HCT116 (cell line): Measurements from ENCODE around the gene SUPV3L1. TPM values are rescaled to one million over a fixed set of nuclear protein-coding genes. Genes with fewer than 3 reads are reported as not detected.

Experiments
- ATAC-seq: fragments of 200-7000 bp; cut with Tn5 transposase; 2 replicates; pipeline ENCODE4 v1.9.1; 2020; ENCODE audit warnings: mild to moderate bottlenecking, moderate library complexity
- BruUV-seq: library from RNA; stranded (reverse); fragments of 400-500 nt; replicated peaks from 2 replicates; lab custom pipeline; 2021; lab: Mats Ljungman, UMichigan
- CTCF ChIA-PET: fragments of 300-600 bp; sonication (Branson Sonifier 250); formaldehyde crosslinking; loops from one replicate; lab custom pipeline; 2021; ENCODE audit warnings: antibody characterized with exemption; lab: Charles Lee
- POLR2A ChIA-PET: fragments of 300-600, 350-600 bp; sonication (Branson Sonifier 250); formaldehyde crosslinking; loops from one replicate; lab custom pipeline; 2021; ENCODE audit warnings: antibody characterized with exemption; lab: Charles Lee
- RAD21 ChIA-PET, 2 experiments: fragments of 300-600 bp; sonication (Branson Sonifier 250); formaldehyde crosslinking; loops; one replicate each; lab custom pipeline; 2023; ENCODE audit warnings: low total read pairs in 2 of 2; ENCODE audit not compliant: uncharacterized antibody in 2 of 2, unreplicated experiment in 2 of 2, low non-redundant PET in 1 of 2; lab: Charles Lee
- DNase-seq: peaks from one replicate; pipeline ENCODE4 v3.0.0-alpha.2; 2010; ENCODE audit warnings: low read depth, low spot score
- H2AFZ ChIP-seq: fragments of 200-600 bp; shearing (Covaris generic), sonication (generic); 2 replicates; pipeline ENCODE4 v1.6.1; 2017; ENCODE audit warnings: low read depth, mixed run types, mixed read lengths, antibody characterized with exemption, low read length; ENCODE audit not compliant: poor library complexity, severe bottlenecking
- H3K27ac ChIP-seq: 2 replicates; pipeline ENCODE4 v1.5.1; 2012; ENCODE audit warnings: low read depth, low read length
- H3K27me3 ChIP-seq: fragments of 200-600 bp; sonication (generic); 2 replicates; pipeline ENCODE4 v1.6.1; 2016; ENCODE audit warnings: mixed run types, low read length, mixed read lengths; ENCODE audit not compliant: insufficient read depth
- H3K36me3 ChIP-seq, 2 experiments: fragments of 200-500 bp in 1 of 2; fragments of 200-600 bp in 1 of 2; sonication (Bioruptor generic) in 1 of 2; sonication (generic) in 1 of 2; 2 replicates each; pipeline versions ENCODE4 v1.5.1 to v1.6.1; 2014 to 2016; ENCODE audit warnings: low read length in 2 of 2, inconsistent platforms in 1 of 2, mixed read lengths in 1 of 2, mixed run types in 1 of 2; ENCODE audit not compliant: insufficient read depth in 2 of 2, control insufficient read depth in 1 of 2
- H3K4me1 ChIP-seq, 2 experiments: fragments of 200-600 bp in 1 of 2; sonication (generic) in 1 of 2; 2 replicates each; pipeline versions ENCODE4 v1.5.1 to v1.6.1; 2012 to 2017; ENCODE audit warnings: low read length in 2 of 2, inconsistent platforms in 1 of 2, mild to moderate bottlenecking in 1 of 2, mixed read lengths in 1 of 2, mixed run types in 1 of 2, moderate library complexity in 1 of 2; ENCODE audit not compliant: insufficient read depth in 2 of 2, control insufficient read depth in 1 of 2
- H3K4me2 ChIP-seq: fragments of 200-600 bp; sonication (generic); 2 replicates; pipeline ENCODE4 v1.6.1; 2017; ENCODE audit warnings: mixed run types, low read length, mixed read lengths
- H3K4me3 ChIP-seq, 2 experiments: fragments of 200-600 bp in 1 of 2; sonication (generic) in 1 of 2; replicated peaks in 1 of 2; 2 replicates each; pipeline ENCODE4 v1.5.1; 2011 to 2016; ENCODE audit warnings: low read length in 2 of 2, control low read depth in 1 of 2, low read depth in 1 of 2, mild to moderate bottlenecking in 1 of 2, mixed read lengths in 1 of 2, mixed run types in 1 of 2
- H3K79me2 ChIP-seq: fragments of 200-600 bp; sonication (generic); 2 replicates; pipeline ENCODE4 v1.6.1; 2017; ENCODE audit warnings: mild to moderate bottlenecking, mixed run types, low read length, moderate library complexity, mixed read lengths; ENCODE audit not compliant: insufficient read depth
- H3K9ac ChIP-seq: fragments of 200-600 bp; sonication (generic); 2 replicates; pipeline ENCODE4 v1.6.1; 2016; ENCODE audit warnings: low read length, mixed read lengths
- H3K9me2 ChIP-seq: fragments of 200-600 bp; sonication (generic), shearing (Covaris generic); 2 replicates; pipeline ENCODE4 v1.6.1; 2017; ENCODE audit warnings: mixed run types, mild to moderate bottlenecking, moderate library complexity; ENCODE audit not compliant: insufficient read depth
- H3K9me3 ChIP-seq, 2 experiments: fragments of 200-500 bp in 1 of 2; fragments of 200-600 bp in 1 of 2; sonication (Bioruptor generic) in 1 of 2; sonication (generic) in 1 of 2; 2 replicates each; pipeline ENCODE4 v1.6.1; 2014 to 2017; ENCODE audit warnings: low read length in 2 of 2, mixed read lengths in 2 of 2, inconsistent platforms in 1 of 2, low read depth in 1 of 2, mild to moderate bottlenecking in 1 of 2, mixed run types in 1 of 2, moderate library complexity in 1 of 2; ENCODE audit not compliant: control insufficient read depth in 1 of 2, insufficient read depth in 1 of 2
- H4K20me1 ChIP-seq: fragments of 200-600 bp; sonication (generic), shearing (Covaris generic); 2 replicates; pipeline ENCODE4 v1.6.1; 2017; ENCODE audit warnings: mixed run types, mild to moderate bottlenecking, moderate library complexity; ENCODE audit not compliant: insufficient read depth
- CEBPB ChIP-seq: IDR thresholded peaks from 2 replicates; pipeline ENCODE4 v1.6.1; 2012; ENCODE audit warnings: low read depth
- EGR1 ChIP-seq: IDR thresholded peaks from 2 replicates; pipeline ENCODE4 v1.6.1; 2012; ENCODE audit warnings: low read depth
- ELF1 ChIP-seq: IDR thresholded peaks from 2 replicates; pipeline ENCODE4 v1.6.1; 2012; ENCODE audit warnings: low read depth, borderline replicate concordance
- EZH2 ChIP-seq: fragments of 200-600 bp; sonication (generic); IDR thresholded peaks from 2 replicates; pipeline ENCODE4 v1.6.1; 2017; ENCODE audit warnings: antibody characterized with exemption, mixed run types
- EZH2phosphoT487 ChIP-seq: fragments of 200-600 bp; IDR thresholded peaks from 2 replicates; pipeline ENCODE4 v1.6.1; 2018; ENCODE audit warnings: antibody characterized with exemption, borderline replicate concordance
- POLR2A ChIP-seq: IDR thresholded peaks from 2 replicates; pipeline ENCODE4 v1.7.0; 2011; ENCODE audit warnings: borderline replicate concordance; ENCODE audit not compliant: insufficient read depth, insufficient read length; ENCODE audit errors: extremely low read depth
- RAD21 ChIP-seq: IDR thresholded peaks from 2 replicates; pipeline ENCODE4 v1.6.1; 2012; ENCODE audit warnings: low read depth, mild to moderate bottlenecking
- SIN3A ChIP-seq: IDR thresholded peaks from 2 replicates; pipeline ENCODE4 v1.6.1; 2012; ENCODE audit warnings: low read depth
- TCF7L2 ChIP-seq: IDR thresholded peaks from 2 replicates; pipeline ENCODE4 v1.7.0; 2011; ENCODE audit warnings: borderline replicate concordance, inconsistent platforms; ENCODE audit not compliant: insufficient read depth, insufficient read length; ENCODE audit errors: extremely low read depth
- YY1 ChIP-seq: IDR thresholded peaks from 2 replicates; pipeline ENCODE4 v1.6.1; 2011; ENCODE audit warnings: low read length, low read depth, moderate library complexity, mild to moderate bottlenecking; ENCODE audit not compliant: insufficient replicate concordance; ENCODE audit errors: extremely low read depth
- ZFX ChIP-seq: fragments of 450-650 bp; IDR thresholded peaks from 2 replicates; pipeline ENCODE4 v1.6.1; 2017
- intact Hi-C: fragments of 100-400 bp; cut with micrococcal nuclease; formaldehyde crosslinking; loops from 2 replicates; pipeline ENCODE4 v1.10.0; 2022
- total RNA-seq: library from RNA; stranded (reverse); gene quantifications from one replicate; pipeline ENCODE4 v1.2.1, GENCODE V29; 2021; ENCODE audit not compliant: unreplicated experiment
- TF ChIP-seq, protein P1 (sequence below): IDR thresholded peaks from 2 replicates; pipeline ENCODE4 v1.6.1; 2012; ENCODE audit warnings: low read depth
- TF ChIP-seq, protein P2 (sequence below), 3 experiments: fragments of 200-600 bp in 1 of 3; sonication (generic) in 1 of 3; IDR thresholded peaks in 2 of 3; conservative IDR thresholded peaks in 1 of 3; 2 replicates each; pipeline ENCODE4 v1.5.1; 2012 to 2017; ENCODE audit warnings: low read depth in 2 of 3, low read length in 2 of 3, antibody characterized with exemption in 1 of 3, borderline replicate concordance in 1 of 3, control low read depth in 1 of 3, mild to moderate bottlenecking in 1 of 3, mixed read lengths in 1 of 3, mixed run types in 1 of 3, moderate library complexity in 1 of 3; ENCODE audit not compliant: insufficient read depth in 1 of 3

Gene SUPV3L1
- total RNA-seq, 1 experiment from 2014 or later, result 59.7 TPM

DNA sequence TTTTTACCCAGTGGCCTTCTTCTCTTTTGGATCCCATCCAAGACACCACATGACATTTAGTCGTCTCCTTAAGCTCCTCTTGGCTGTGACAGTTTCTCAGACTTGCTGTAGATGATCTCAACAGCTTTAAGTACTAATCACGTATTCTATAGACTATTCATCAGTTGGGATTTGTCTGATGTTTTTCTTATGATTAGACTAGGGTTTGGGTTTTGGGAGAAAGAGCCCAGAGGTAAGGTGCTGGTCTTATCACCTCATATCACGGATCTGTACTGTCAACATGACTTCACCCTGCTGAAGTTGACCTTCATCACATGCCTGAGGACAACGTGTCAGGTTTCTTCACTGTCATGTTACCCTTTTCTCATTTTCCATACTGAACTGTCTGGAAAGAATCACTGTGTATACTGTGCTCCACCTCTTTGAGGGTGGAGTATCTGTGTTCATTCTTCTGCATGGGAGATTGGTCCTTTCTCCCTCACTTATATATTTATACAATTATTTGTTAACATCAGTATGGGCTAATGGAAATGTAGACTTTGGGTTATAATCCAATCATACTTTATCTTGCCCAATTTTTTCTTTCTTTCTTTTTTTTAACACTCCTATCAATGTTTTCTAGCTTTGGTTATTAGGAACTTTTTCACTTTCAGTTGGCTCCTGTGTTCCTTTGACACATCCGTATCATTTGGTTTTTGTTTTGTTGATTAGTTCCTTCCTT, 33.7 kb downstream of the SUPV3L1 start (continued):
- TF ChIP-seq, protein P1, sequence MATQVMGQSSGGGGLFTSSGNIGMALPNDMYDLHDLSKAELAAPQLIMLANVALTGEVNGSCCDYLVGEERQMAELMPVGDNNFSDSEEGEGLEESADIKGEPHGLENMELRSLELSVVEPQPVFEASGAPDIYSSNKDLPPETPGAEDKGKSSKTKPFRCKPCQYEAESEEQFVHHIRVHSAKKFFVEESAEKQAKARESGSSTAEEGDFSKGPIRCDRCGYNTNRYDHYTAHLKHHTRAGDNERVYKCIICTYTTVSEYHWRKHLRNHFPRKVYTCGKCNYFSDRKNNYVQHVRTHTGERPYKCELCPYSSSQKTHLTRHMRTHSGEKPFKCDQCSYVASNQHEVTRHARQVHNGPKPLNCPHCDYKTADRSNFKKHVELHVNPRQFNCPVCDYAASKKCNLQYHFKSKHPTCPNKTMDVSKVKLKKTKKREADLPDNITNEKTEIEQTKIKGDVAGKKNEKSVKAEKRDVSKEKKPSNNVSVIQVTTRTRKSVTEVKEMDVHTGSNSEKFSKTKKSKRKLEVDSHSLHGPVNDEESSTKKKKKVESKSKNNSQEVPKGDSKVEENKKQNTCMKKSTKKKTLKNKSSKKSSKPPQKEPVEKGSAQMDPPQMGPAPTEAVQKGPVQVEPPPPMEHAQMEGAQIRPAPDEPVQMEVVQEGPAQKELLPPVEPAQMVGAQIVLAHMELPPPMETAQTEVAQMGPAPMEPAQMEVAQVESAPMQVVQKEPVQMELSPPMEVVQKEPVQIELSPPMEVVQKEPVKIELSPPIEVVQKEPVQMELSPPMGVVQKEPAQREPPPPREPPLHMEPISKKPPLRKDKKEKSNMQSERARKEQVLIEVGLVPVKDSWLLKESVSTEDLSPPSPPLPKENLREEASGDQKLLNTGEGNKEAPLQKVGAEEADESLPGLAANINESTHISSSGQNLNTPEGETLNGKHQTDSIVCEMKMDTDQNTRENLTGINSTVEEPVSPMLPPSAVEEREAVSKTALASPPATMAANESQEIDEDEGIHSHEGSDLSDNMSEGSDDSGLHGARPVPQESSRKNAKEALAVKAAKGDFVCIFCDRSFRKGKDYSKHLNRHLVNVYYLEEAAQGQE, result no peak
- TF ChIP-seq ZFX, result no peak

DNA sequence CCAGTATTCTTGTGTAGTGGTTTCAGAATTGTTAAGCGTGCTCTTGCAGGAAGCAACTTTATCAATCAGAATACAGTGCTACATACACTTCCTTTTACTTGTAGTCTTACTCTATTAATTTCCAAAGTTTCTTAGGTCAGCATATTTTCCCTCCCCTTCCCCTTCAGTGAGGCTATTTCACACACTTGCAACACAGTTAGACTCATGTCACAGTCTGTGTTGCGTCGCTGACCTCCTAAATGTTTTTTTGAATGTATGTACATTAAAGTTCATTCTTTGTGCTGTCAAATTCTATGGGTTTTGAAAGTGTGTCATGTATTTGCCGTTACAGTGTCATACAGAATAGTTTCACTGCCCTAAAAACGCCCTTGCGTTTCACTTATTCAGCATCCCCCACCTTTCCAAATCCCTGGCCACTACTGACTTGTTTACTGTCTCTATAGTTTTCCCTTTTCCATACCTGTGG, 34.7 kb downstream of the SUPV3L1 start:
- Histone ChIP-seq H3K27me3 (no peaks in the 10 kb centered on the region), H3K36me3 (no peaks in the 10 kb centered on the region), H4K20me1 (no peaks in the 10 kb centered on the region), H3K9me3 (no peaks in the 10 kb centered on the region), H3K4me2 (no peak overlapping the region), H3K4me3 (no peak overlapping the region), H3K27ac (no peak overlapping the region), H2AFZ (no peak overlapping the region), H3K9me2 (no peaks in the 10 kb centered on the region), H3K9ac (no peak overlapping the region), H3K4me1 (peaks cover 28 to 36% of the 10 kb centered on the region in 2 experiments), H3K79me2 (no peaks in the 10 kb centered on the region)
- ChIA-PET CTCF (interaction anchor here (1.7 kb wide), 1 partner anchor 10 kb away, joined by 3 read pairs; no protein-coding TSS in a partner anchor), RAD21 (no interaction called here), POLR2A (no interaction called here)
- BruUV-seq, result no TSS peak
- ATAC-seq (no peak), DNase-seq (no peak)
- TF ChIP-seq ZFX (no peak), ELF1 (no peak), RAD21 (no peak), SIN3A (no peak), YY1 (no peak), EZH2 (no peak), TCF7L2 (no peak), POLR2A (no peak), EZH2phosphoT487 (no peak), EGR1 (no peak), CEBPB (no peak)
- TF ChIP-seq, protein P2, sequence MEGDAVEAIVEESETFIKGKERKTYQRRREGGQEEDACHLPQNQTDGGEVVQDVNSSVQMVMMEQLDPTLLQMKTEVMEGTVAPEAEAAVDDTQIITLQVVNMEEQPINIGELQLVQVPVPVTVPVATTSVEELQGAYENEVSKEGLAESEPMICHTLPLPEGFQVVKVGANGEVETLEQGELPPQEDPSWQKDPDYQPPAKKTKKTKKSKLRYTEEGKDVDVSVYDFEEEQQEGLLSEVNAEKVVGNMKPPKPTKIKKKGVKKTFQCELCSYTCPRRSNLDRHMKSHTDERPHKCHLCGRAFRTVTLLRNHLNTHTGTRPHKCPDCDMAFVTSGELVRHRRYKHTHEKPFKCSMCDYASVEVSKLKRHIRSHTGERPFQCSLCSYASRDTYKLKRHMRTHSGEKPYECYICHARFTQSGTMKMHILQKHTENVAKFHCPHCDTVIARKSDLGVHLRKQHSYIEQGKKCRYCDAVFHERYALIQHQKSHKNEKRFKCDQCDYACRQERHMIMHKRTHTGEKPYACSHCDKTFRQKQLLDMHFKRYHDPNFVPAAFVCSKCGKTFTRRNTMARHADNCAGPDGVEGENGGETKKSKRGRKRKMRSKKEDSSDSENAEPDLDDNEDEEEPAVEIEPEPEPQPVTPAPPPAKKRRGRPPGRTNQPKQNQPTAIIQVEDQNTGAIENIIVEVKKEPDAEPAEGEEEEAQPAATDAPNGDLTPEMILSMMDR (IDR thresholded peaks at IDR 0.05 in 2 of 3, conservative IDR thresholded peaks at IDR 0.05 in 1 of 3; ENCODE audit: borderline replicate concordance in 1 of 3, insufficient read depth in 1 of 3, low read depth in 2 of 3, low read length in 2 of 3), result no peak
- intact Hi-C loops, result loop anchor here (10.0 kb wide), 1 partner anchor 210 kb away; no protein-coding TSS in a partner anchor
